PC-9 (cell line): Measurements from ENCODE around the gene TMEM240. TPM values are rescaled to one million over a fixed set of nuclear protein-coding genes. Genes with fewer than 3 reads are reported as not detected.

Source experiments
- BruUV-seq: library from RNA; stranded (reverse); fragments of 400-500 nt; replicated peaks from 2 replicates; lab custom pipeline; 2021; lab: Mats Ljungman, UMichigan
- CTCF ChIA-PET: fragments of 300-600 bp; sonication (Branson Sonifier 250); formaldehyde crosslinking; loops from one replicate; lab custom pipeline; 2022; ENCODE audit warnings: antibody characterized with exemption; lab: Charles Lee
- POLR2A ChIA-PET: fragments of 300-600 bp; sonication (Branson Sonifier 250); formaldehyde crosslinking; loops from one replicate; lab custom pipeline; 2022; ENCODE audit warnings: antibody characterized with exemption; ENCODE audit not compliant: unreplicated experiment; lab: Charles Lee
- DNase-seq, 2 experiments: peaks; one replicate each; pipeline versions ENCODE4 v3.0.0 to v3.0.0-alpha.2; 2015 to 2022; ENCODE audit warnings: mixed read lengths in 1 of 2
- H2AFZ ChIP-seq: fragments of 200-600 bp; sonication (generic); 2 replicates; pipeline ENCODE4 v1.8.1; 2017; ENCODE audit warnings: antibody characterized with exemption
- H3F3A ChIP-seq: fragments of 200-600 bp; sonication (generic); 2 replicates; pipeline ENCODE4 v1.8.1; 2017; ENCODE audit warnings: antibody characterized with exemption, mild to moderate bottlenecking, low read depth; ENCODE audit not compliant: insufficient read depth
- H3K27ac ChIP-seq: fragments of 200-600 bp; sonication (generic); 2 replicates; pipeline ENCODE4 v1.6.1; 2016; ENCODE audit warnings: mixed run types
- H3K27me3 ChIP-seq: fragments of 200-600 bp; sonication (generic); 2 replicates; pipeline ENCODE4 v1.6.1; 2016; ENCODE audit warnings: low read depth, mixed run types; ENCODE audit not compliant: insufficient read depth
- H3K36me3 ChIP-seq: fragments of 200-600 bp; sonication (generic); 2 replicates; pipeline ENCODE4 v1.6.1; 2016; ENCODE audit warnings: low read depth, mixed run types
- H3K4me1 ChIP-seq: fragments of 200-600 bp; sonication (generic); replicated peaks from 2 replicates; pipeline ENCODE4 v1.6.1; 2016; ENCODE audit warnings: mixed run types; ENCODE audit not compliant: insufficient read depth
- H3K4me2 ChIP-seq: fragments of 200-600 bp; sonication (generic); 2 replicates; pipeline ENCODE4 v1.6.1; 2017; ENCODE audit warnings: mixed run types
- H3K4me3 ChIP-seq: fragments of 200-600 bp; sonication (generic); 2 replicates; pipeline ENCODE4 v1.6.1; 2016; ENCODE audit warnings: mixed run types
- H3K79me2 ChIP-seq: fragments of 200-600 bp; sonication (generic); 2 replicates; pipeline ENCODE4 v1.6.1; 2017; ENCODE audit warnings: low read depth, mixed run types
- H3K9me2 ChIP-seq: fragments of 200-600 bp; sonication (generic); 2 replicates; pipeline ENCODE4 v1.8.1; 2017; ENCODE audit warnings: mild to moderate bottlenecking; ENCODE audit not compliant: insufficient read depth
- H3K9me3 ChIP-seq: fragments of 200-600 bp; sonication (generic); 2 replicates; pipeline ENCODE4 v1.8.1; 2016; ENCODE audit warnings: low read depth; ENCODE audit not compliant: insufficient read depth
- H4K20me1 ChIP-seq: fragments of 200-600 bp; sonication (generic); 2 replicates; pipeline ENCODE4 v1.8.1; 2017; ENCODE audit not compliant: insufficient read depth
- CTCF ChIP-seq: fragments of 200-600 bp; sonication (generic); conservative IDR thresholded peaks from 2 replicates; pipeline ENCODE4 v1.6.1; 2017; ENCODE audit warnings: mixed run types, antibody characterized with exemption, mild to moderate bottlenecking, moderate library complexity
- EZH2 ChIP-seq: fragments of 200-600 bp; sonication (generic); IDR thresholded peaks from 2 replicates; pipeline ENCODE4 v1.8.0; 2017; ENCODE audit warnings: antibody characterized with exemption, low read depth
- intact Hi-C: fragments of 100-400 bp; cut with micrococcal nuclease; formaldehyde crosslinking; loops from one replicate; pipeline ENCODE4 v1.10.0; 2022; ENCODE audit not compliant: unreplicated experiment
- total RNA-seq: library from RNA; stranded (reverse); gene quantifications from 2 replicates; pipeline ENCODE4 v1.2.3, GENCODE V29; 2021

Gene TMEM240
- total RNA-seq, 1 experiment from 2014 or later = 8.3 TPM

GRCh38 chr1:1578371-1578940 is 38.0 kb upstream of the TMEM240 start:
- H3K4me2 ChIP-seq = no peak overlapping the region
- DNase-seq = no peak
- peaks cover 48% of the 10 kb centered on the region for H3K27me3 ChIP-seq
- peaks cover 14% of the 10 kb centered on the region for H3K79me2 ChIP-seq
- H3K9me2 ChIP-seq = no peaks in the 10 kb centered on the region
- H3K36me3 ChIP-seq = peaks cover 2% of the 10 kb centered on the region; the same call in 1 of the 2 replicates
- no TSS peak for BruUV-seq
- no peaks in the 10 kb centered on the region for H3K9me3 ChIP-seq
- TF ChIP-seq CTCF = no peak
- no peak for TF ChIP-seq EZH2
- ChIA-PET POLR2A (no interaction called here), CTCF (no interaction called here)
- H4K20me1 ChIP-seq = peaks cover 2% of the 10 kb centered on the region
- peaks cover 10% of the 10 kb centered on the region for H3K4me1 ChIP-seq
- H2AFZ ChIP-seq = no peak overlapping the region
- H3K27ac ChIP-seq = no peak overlapping the region
- no peak overlapping the region for H3K4me3 ChIP-seq
- intact Hi-C loops = no loop called here
- H3F3A ChIP-seq = peaks cover 28% of the 10 kb centered on the region

- peaks cover 28% of the 10 kb centered on the region for H3F3A ChIP-seq
- H3K27ac ChIP-seq = no peak overlapping the region
- H4K20me1 ChIP-seq = peaks cover 11% of the 10 kb centered on the region
- H3K4me3 ChIP-seq = no peak overlapping the region
- intact Hi-C loops = no loop called here
- H3K9me2 ChIP-seq = no peaks in the 10 kb centered on the region
- H3K36me3 ChIP-seq = peaks cover 3% of the 10 kb centered on the region; the same call in 1 of the 2 replicates
- H3K27me3 ChIP-seq = peaks cover 39% of the 10 kb centered on the region
- H2AFZ ChIP-seq = no peak overlapping the region
- ChIA-PET POLR2A (no interaction called here), CTCF (interaction anchor here (0.6 kb wide), 1 partner anchor 559 kb away, joined by 3 read pairs; no protein-coding TSS in a partner anchor)
- H3K9me3 ChIP-seq = no peaks in the 10 kb centered on the region
- peaks cover 23% of the 10 kb centered on the region for H3K79me2 ChIP-seq
- H3K4me2 ChIP-seq = no peak overlapping the region
- DNase-seq = no peak
- BruUV-seq = no TSS peak
- H3K4me1 ChIP-seq = peaks cover 14% of the 10 kb centered on the region
- TF ChIP-seq EZH2 (no peak), CTCF (no peak)
These were observed 37.1 kb upstream of the TMEM240 start for GRCh38 chr1:1577367-1578011.

DNA sequence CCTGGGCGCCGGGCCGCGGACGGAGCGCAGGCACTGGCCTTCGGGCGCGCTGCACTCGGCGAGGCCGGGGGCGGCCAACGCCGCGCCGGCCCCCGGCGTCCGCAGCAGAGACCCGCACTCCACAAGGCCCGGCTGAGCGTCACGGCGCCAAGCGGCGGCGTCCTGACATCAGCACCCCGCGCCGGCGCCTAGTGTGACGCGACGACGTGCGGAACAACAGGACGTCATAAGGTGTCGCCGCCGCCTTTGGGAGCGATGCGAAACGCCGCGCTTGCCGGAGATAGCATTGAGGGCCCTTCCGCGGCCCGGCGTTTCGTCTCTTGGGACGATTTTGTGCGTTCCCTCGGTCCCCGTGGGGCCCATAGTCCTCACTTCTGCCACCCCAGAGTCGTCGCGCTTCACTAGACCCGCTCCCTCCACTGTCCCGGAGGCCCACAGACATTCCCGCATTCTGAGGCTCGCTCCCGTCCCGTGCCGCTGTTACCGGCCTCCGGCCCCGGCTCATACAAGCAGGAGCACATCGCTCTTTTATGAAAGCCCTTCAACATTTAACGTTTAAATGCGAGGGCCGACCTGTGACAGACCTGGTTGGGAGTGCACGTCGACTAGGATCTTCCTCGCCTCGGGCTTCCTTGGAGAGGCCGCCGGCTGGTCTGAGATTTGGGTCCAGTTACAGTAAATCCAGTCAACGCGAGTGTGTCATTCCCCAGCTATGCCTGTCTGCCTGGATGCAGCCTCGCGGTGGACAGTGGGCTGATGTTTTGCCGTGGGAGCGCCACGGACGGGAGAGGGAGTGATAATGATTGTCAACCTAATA is 34.5 kb upstream of the TMEM240 start, which contains the start of gene SSU72:
TSS of gene SSU72 (minus strand) at position 143 of the 817 bp plus-strand sequence. CDS start 306 bp downstream, outside the sequence.
- intact Hi-C loops = loop anchor here (5.0 kb wide), 1 partner anchor 82 kb away; the partner anchor contains the start of gene CDK11B
- no peaks in the 10 kb centered on the region for H3K9me3 ChIP-seq
- peak within 1 kb of the TSS; percentile 96 for H2AFZ ChIP-seq
- peak within 1 kb of the TSS; percentile 81 for H3K27ac ChIP-seq
- ChIA-PET POLR2A (no interaction called here), CTCF (no interaction called here)
- peak within 1 kb of the TSS; percentile 96 for H3K4me3 ChIP-seq
- TF ChIP-seq EZH2 = no peak
- H3K36me3 ChIP-seq = peaks cover 3% of the 10 kb centered on the region; the same call in 1 of the 2 replicates
- H3K4me1 ChIP-seq = peaks cover 14% of the 10 kb centered on the region
- DNase-seq = peak; percentile 76 to 83
- H3F3A ChIP-seq = peaks cover 32% of the 10 kb centered on the region
- H3K4me2 ChIP-seq = peak within 1 kb of the TSS; percentile 100
- H3K79me2 ChIP-seq = peaks cover 49% of the 10 kb centered on the region
- BruUV-seq = TSS peak; percentile 98
- H4K20me1 ChIP-seq = peaks cover 33% of the 10 kb centered on the region
- no peaks in the 10 kb centered on the region for H3K9me2 ChIP-seq
- H3K27me3 ChIP-seq = peaks cover 18% of the 10 kb centered on the region
